GM23338 (cell line): ENCODE data around the gene MCC. TPM values are rescaled to one million over a fixed set of nuclear protein-coding genes. Genes with fewer than 3 reads are reported as not detected.

Source experiments
- ATAC-seq: fragments of 200-7000 bp; cut with Tn5 transposase; 3 replicates; pipeline ENCODE4 v1.9.1; 2020
- DNase-seq: peaks from one replicate; pipeline ENCODE4 v3.0.0-alpha.2; 2015; ENCODE audit warnings: low spot score
- H2AFZ ChIP-seq: fragments of 200-600 bp; sonication (generic); 2 replicates; pipeline ENCODE4 v1.8.0; 2016; ENCODE audit warnings: antibody characterized with exemption, mild to moderate bottlenecking, moderate library complexity
- H3F3A ChIP-seq: fragments of 200-600 bp; sonication (generic); replicated peaks from 2 replicates; pipeline ENCODE4 v1.8.0; 2017; ENCODE audit warnings: antibody characterized with exemption, mixed run types, low read depth
- H3K27ac ChIP-seq: fragments of 200-600 bp; sonication (generic); 2 replicates; pipeline ENCODE4 v1.6.1; 2016; ENCODE audit warnings: low read depth
- H3K27me3 ChIP-seq: fragments of 200-600 bp; sonication (generic); 2 replicates; pipeline ENCODE4 v1.8.0; 2016; ENCODE audit warnings: mild to moderate bottlenecking, mixed run types, moderate library complexity; ENCODE audit not compliant: insufficient read depth
- H3K36me3 ChIP-seq: fragments of 200-600 bp; sonication (generic); 2 replicates; pipeline ENCODE4 v1.8.0; 2016; ENCODE audit warnings: mild to moderate bottlenecking; ENCODE audit not compliant: insufficient read depth
- H3K4me1 ChIP-seq: fragments of 200-600 bp; sonication (generic); 2 replicates; pipeline ENCODE4 v1.8.0; 2016; ENCODE audit warnings: mild to moderate bottlenecking, moderate library complexity; ENCODE audit not compliant: insufficient read depth
- H3K4me2 ChIP-seq: fragments of 200-600 bp; sonication (generic); 2 replicates; pipeline ENCODE4 v1.7.1; 2017; ENCODE audit warnings: mixed run types
- H3K4me3 ChIP-seq: fragments of 200-600 bp; sonication (generic); 2 replicates; pipeline ENCODE4 v1.6.1; 2016; ENCODE audit warnings: mixed run types
- H3K79me2 ChIP-seq: fragments of 200-600 bp; sonication (generic); replicated peaks from 2 replicates; pipeline ENCODE4 v1.8.0; 2017; ENCODE audit warnings: mild to moderate bottlenecking; ENCODE audit not compliant: insufficient read depth
- H3K9me2 ChIP-seq: fragments of 200-600 bp; sonication (generic); 2 replicates; pipeline ENCODE4 v1.8.0; 2017; ENCODE audit not compliant: insufficient read depth
- H4K20me1 ChIP-seq: fragments of 200-600 bp; sonication (generic); replicated peaks from 2 replicates; pipeline ENCODE4 v1.8.0; 2017; ENCODE audit warnings: mild to moderate bottlenecking; ENCODE audit not compliant: insufficient read depth
- H3K27ac Mint-ChIP-seq: 2 replicates; pipeline ENCODE4 v1.8.0; 2020; ENCODE audit warnings: inconsistent platforms, mild to moderate bottlenecking, moderate library complexity, mixed read lengths
- H3K27me3 Mint-ChIP-seq: 3 replicates; pipeline ENCODE4 v1.8.0; 2022; ENCODE audit warnings: low read depth, mild to moderate bottlenecking, moderate library complexity, mixed read lengths, inconsistent platforms; ENCODE audit not compliant: insufficient read depth, poor library complexity
- H3K36me3 Mint-ChIP-seq: 3 replicates; pipeline ENCODE4 v1.8.0; 2021; ENCODE audit warnings: low read depth, mild to moderate bottlenecking, inconsistent platforms, moderate library complexity, mixed read lengths
- H3K4me1 Mint-ChIP-seq: 3 replicates; pipeline ENCODE4 v1.8.0; 2020; ENCODE audit warnings: mild to moderate bottlenecking, inconsistent platforms, mixed read lengths
- H3K4me3 Mint-ChIP-seq: 3 replicates; pipeline ENCODE4 v1.8.0; 2021; ENCODE audit warnings: moderate library complexity, mild to moderate bottlenecking, inconsistent platforms, mixed read lengths
- H3K9me3 Mint-ChIP-seq: 3 replicates; pipeline ENCODE4 v1.8.0; 2020; ENCODE audit warnings: moderate library complexity, mild to moderate bottlenecking, inconsistent platforms, mixed read lengths
- CREB1 ChIP-seq: fragments of 250-450 bp; sonication (Bioruptor Pico); IDR thresholded peaks from 2 replicates; pipeline ENCODE4 v1.5.0; 2020; ENCODE audit warnings: low read depth, mild to moderate bottlenecking, moderate library complexity
- EZH2 ChIP-seq: fragments of 200-600 bp; sonication (generic); IDR thresholded peaks from one replicate; pipeline ENCODE4 v1.8.0; 2017; ENCODE audit warnings: antibody characterized with exemption, mild to moderate bottlenecking, low read depth; ENCODE audit not compliant: unreplicated experiment
- EZH2phosphoT487 ChIP-seq: fragments of 200-600 bp; sonication (generic); IDR thresholded peaks from one replicate; pipeline ENCODE4 v1.8.1; 2018; ENCODE audit warnings: antibody characterized with exemption; ENCODE audit not compliant: unreplicated experiment
- POLR2AphosphoS5 ChIP-seq: IDR thresholded peaks from 2 replicates; pipeline ENCODE4 v1.6.1; 2016; ENCODE audit warnings: antibody characterized with exemption, low read depth
- STAT1 ChIP-seq: IDR thresholded peaks from one replicate; pipeline ENCODE4 v1.6.1; 2016; ENCODE audit warnings: antibody characterized with exemption; ENCODE audit not compliant: unreplicated experiment
- ZNF114 ChIP-seq: fragments of 250-450 bp; sonication (Bioruptor Pico); IDR thresholded peaks from 2 replicates; pipeline ENCODE4 v1.5.0; 2020; ENCODE audit warnings: mild to moderate bottlenecking, moderate library complexity
- ZNF331 ChIP-seq: fragments of 250-450 bp; sonication (Bioruptor Pico); IDR thresholded peaks from 2 replicates; pipeline ENCODE4 v1.5.0; 2020; ENCODE audit warnings: low read depth, mild to moderate bottlenecking, moderate library complexity
- polyA plus RNA-seq: library from polyadenylated mRNA; unstranded; fragments of >200 nt; fragmentation: Nextera tagmentation; extraction: Ambion mirVana; gene quantifications from 2 replicates; pipeline ENCODE4 v1.2.1, GENCODE V29; 2016
- total RNA-seq: library from RNA; depleted of rRNA; stranded (reverse); fragments of >200 nt; shearing (Covaris generic); gene quantifications from 2 replicates; pipeline ENCODE4 v1.2.3, GENCODE V29; 2014
- TF ChIP-seq, protein P1 (sequence below), 2 experiments: fragments of 200-600 bp in 1 of 2; sonication (generic) in 1 of 2; conservative IDR thresholded peaks; 2 replicates each; pipeline versions ENCODE4 v1.5.1 to v1.6.1; 2016 to 2017; ENCODE audit warnings: antibody characterized with exemption in 2 of 2, low read depth in 2 of 2, mild to moderate bottlenecking in 2 of 2, moderate library complexity in 1 of 2
- TF ChIP-seq, protein P2 (sequence below): IDR thresholded peaks from one replicate; pipeline ENCODE4 v1.6.1; 2018; ENCODE audit warnings: antibody characterized with exemption; ENCODE audit not compliant: unreplicated experiment
- TF ChIP-seq, protein P3 (sequence below): IDR thresholded peaks from 2 replicates; pipeline ENCODE4 v1.6.1; 2016; ENCODE audit warnings: antibody characterized with exemption

The MCC gene
- total and polyA plus RNA-seq, 2 experiments from 2014 or later, result 3.8 to 10.1 TPM

DNA sequence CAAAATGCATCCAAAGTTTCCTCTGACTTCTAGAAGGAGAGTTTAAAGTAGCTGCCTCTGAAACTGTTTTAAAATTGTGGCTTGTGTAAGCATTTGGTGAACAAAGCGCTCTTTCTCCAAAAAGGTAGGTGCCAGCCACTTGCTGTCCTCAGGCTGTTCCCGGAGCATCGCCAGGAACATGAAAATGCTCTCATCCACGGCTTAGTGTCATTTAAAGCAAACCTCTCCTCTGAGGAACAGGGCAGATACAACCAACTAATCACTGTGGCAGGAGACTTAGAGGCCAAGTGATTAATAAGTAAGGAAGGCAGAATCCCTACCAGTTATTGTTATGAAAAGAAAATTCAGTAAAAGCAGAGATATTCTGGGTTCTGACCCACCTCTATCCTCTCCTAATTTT lies 346.1 kb downstream of the MCC start:
- H3K9me2 ChIP-seq, result peaks cover 9% of the 10 kb centered on the region
- no peak overlapping the region for H3K27ac ChIP-seq
- no peaks in the 10 kb centered on the region; the same call in 2 of the 3 replicates for H3K36me3 Mint-ChIP-seq
- DNase-seq (no peak), ATAC-seq (no peak)
- H3K27me3 Mint-ChIP-seq, result peaks cover 1% of the 10 kb centered on the region
- no peaks in the 10 kb centered on the region; the same call in 2 of the 3 replicates for H3K9me3 Mint-ChIP-seq
- no peaks in the 10 kb centered on the region; the same call in 1 of the 2 replicates for H3K36me3 ChIP-seq
- H3K4me1 Mint-ChIP-seq, result peaks cover 20% of the 10 kb centered on the region
- H3F3A ChIP-seq, result no peaks in the 10 kb centered on the region
- no peaks in the 10 kb centered on the region for H3K79me2 ChIP-seq
- no peak for TF ChIP-seq ZNF331 (CRISPR knock-in tag)
- TF ChIP-seq STAT1, result no peak
- TF ChIP-seq EZH2, result no peak
- TF ChIP-seq, protein P1, sequence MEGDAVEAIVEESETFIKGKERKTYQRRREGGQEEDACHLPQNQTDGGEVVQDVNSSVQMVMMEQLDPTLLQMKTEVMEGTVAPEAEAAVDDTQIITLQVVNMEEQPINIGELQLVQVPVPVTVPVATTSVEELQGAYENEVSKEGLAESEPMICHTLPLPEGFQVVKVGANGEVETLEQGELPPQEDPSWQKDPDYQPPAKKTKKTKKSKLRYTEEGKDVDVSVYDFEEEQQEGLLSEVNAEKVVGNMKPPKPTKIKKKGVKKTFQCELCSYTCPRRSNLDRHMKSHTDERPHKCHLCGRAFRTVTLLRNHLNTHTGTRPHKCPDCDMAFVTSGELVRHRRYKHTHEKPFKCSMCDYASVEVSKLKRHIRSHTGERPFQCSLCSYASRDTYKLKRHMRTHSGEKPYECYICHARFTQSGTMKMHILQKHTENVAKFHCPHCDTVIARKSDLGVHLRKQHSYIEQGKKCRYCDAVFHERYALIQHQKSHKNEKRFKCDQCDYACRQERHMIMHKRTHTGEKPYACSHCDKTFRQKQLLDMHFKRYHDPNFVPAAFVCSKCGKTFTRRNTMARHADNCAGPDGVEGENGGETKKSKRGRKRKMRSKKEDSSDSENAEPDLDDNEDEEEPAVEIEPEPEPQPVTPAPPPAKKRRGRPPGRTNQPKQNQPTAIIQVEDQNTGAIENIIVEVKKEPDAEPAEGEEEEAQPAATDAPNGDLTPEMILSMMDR (conservative IDR thresholded peaks at IDR 0.05; ENCODE audit: low read depth in 2 of 2), result no peak
- TF ChIP-seq EZH2phosphoT487, result no peak
- TF ChIP-seq POLR2AphosphoS5, result no peak
- TF ChIP-seq, protein P2, sequence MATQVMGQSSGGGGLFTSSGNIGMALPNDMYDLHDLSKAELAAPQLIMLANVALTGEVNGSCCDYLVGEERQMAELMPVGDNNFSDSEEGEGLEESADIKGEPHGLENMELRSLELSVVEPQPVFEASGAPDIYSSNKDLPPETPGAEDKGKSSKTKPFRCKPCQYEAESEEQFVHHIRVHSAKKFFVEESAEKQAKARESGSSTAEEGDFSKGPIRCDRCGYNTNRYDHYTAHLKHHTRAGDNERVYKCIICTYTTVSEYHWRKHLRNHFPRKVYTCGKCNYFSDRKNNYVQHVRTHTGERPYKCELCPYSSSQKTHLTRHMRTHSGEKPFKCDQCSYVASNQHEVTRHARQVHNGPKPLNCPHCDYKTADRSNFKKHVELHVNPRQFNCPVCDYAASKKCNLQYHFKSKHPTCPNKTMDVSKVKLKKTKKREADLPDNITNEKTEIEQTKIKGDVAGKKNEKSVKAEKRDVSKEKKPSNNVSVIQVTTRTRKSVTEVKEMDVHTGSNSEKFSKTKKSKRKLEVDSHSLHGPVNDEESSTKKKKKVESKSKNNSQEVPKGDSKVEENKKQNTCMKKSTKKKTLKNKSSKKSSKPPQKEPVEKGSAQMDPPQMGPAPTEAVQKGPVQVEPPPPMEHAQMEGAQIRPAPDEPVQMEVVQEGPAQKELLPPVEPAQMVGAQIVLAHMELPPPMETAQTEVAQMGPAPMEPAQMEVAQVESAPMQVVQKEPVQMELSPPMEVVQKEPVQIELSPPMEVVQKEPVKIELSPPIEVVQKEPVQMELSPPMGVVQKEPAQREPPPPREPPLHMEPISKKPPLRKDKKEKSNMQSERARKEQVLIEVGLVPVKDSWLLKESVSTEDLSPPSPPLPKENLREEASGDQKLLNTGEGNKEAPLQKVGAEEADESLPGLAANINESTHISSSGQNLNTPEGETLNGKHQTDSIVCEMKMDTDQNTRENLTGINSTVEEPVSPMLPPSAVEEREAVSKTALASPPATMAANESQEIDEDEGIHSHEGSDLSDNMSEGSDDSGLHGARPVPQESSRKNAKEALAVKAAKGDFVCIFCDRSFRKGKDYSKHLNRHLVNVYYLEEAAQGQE, result no peak
- no peak for TF ChIP-seq ZNF114 (CRISPR knock-in tag)
- TF ChIP-seq CREB1, result no peak
- TF ChIP-seq, protein P3, sequence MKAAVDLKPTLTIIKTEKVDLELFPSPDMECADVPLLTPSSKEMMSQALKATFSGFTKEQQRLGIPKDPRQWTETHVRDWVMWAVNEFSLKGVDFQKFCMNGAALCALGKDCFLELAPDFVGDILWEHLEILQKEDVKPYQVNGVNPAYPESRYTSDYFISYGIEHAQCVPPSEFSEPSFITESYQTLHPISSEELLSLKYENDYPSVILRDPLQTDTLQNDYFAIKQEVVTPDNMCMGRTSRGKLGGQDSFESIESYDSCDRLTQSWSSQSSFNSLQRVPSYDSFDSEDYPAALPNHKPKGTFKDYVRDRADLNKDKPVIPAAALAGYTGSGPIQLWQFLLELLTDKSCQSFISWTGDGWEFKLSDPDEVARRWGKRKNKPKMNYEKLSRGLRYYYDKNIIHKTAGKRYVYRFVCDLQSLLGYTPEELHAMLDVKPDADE, result no peak
- no peak overlapping the region for H3K27ac Mint-ChIP-seq
- no peak overlapping the region for H3K4me2 ChIP-seq
- H3K4me3 ChIP-seq, result no peak overlapping the region
- no peak overlapping the region for H2AFZ ChIP-seq
- H3K4me1 ChIP-seq, result 0 out of 2 replicates have a peak, but pooled peaks cover 3% of the 10 kb centered on the region
- H3K4me3 Mint-ChIP-seq, result no peak overlapping the region
- H3K27me3 ChIP-seq, result no peaks in the 10 kb centered on the region
- no peaks in the 10 kb centered on the region for H4K20me1 ChIP-seq
